Measurements from ENCODE around the gene EIF5A.

GRCh38 chr17:7304179-7304578 lies 3.2 kb upstream of the EIF5A start:
- TF ChIP-seq, protein P1, sequence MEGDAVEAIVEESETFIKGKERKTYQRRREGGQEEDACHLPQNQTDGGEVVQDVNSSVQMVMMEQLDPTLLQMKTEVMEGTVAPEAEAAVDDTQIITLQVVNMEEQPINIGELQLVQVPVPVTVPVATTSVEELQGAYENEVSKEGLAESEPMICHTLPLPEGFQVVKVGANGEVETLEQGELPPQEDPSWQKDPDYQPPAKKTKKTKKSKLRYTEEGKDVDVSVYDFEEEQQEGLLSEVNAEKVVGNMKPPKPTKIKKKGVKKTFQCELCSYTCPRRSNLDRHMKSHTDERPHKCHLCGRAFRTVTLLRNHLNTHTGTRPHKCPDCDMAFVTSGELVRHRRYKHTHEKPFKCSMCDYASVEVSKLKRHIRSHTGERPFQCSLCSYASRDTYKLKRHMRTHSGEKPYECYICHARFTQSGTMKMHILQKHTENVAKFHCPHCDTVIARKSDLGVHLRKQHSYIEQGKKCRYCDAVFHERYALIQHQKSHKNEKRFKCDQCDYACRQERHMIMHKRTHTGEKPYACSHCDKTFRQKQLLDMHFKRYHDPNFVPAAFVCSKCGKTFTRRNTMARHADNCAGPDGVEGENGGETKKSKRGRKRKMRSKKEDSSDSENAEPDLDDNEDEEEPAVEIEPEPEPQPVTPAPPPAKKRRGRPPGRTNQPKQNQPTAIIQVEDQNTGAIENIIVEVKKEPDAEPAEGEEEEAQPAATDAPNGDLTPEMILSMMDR (IDR thresholded peaks at IDR 0.05 in 4 of 5, conservative IDR thresholded peaks at IDR 0.05 in 1 of 5): no peak
- no peak for TF ChIP-seq POLR2A (IDR thresholded peaks at IDR 0.05)

All from gastrocnemius medialis (tissue), 4 donors.